Lung microvascular endothelial cell (primary cell): Measurements from ENCODE around the gene KLHDC3. TPM values are rescaled to one million over a fixed set of nuclear protein-coding genes. Genes with fewer than 3 reads are reported as not detected.
"Not testable (repeated sequence)": the region's sequence is repeated elsewhere in the genome, so short reads cannot be mapped to it uniquely, and the experiment has no call there.

Experiments
- DNase-seq, 2 donors: peaks; one replicate each; pipeline versions ENCODE4 v3.0.0 to v3.0.0-alpha.2; 2010; ENCODE audit warnings: low read depth in 2 of 2
- total RNA-seq: library from RNA; depleted of rRNA; stranded (reverse); fragments of >200 nt; gene quantifications from 2 replicates; pipeline ENCODE4 v1.2.1, GENCODE V29; 2014

Gene KLHDC3
- total RNA-seq, 1 donor from 2014 or later = 126 TPM

- peak; percentile 76 to 78 for DNase-seq
Measured at GRCh38 chr6:43021270-43022047, 7.4 kb downstream of the KLHDC3 start, which contains the start of gene RRP36. Gene RRP36, plus strand, starts transcription at chr6:43021623. Its CDS starts 32 bp downstream, at chr6:43021655.

DNA sequence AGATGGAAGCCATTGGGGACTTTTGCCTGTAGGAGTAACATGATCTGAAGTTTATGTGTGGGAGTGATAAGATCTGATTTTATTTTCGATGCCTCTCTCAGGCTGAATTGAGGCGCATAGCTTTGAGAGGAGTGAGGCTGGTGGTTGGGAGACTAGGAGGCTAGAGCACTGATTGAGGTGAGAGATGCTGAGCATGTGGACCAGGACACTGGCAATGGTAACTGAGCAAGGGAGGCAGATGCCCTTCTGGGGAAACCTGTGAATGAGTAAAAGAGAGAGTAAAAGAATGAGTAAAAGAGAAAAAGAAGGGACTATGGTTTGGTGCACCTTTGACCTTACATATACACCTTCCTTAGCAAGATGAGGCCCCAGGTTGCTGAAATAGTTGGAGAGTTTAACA, 10.4 kb downstream of the KLHDC3 start:
- DNase-seq = no peak

- no peak for DNase-seq
Measured at GRCh38 chr6:43026365-43026764, 12.3 kb downstream of the KLHDC3 start.

DNA sequence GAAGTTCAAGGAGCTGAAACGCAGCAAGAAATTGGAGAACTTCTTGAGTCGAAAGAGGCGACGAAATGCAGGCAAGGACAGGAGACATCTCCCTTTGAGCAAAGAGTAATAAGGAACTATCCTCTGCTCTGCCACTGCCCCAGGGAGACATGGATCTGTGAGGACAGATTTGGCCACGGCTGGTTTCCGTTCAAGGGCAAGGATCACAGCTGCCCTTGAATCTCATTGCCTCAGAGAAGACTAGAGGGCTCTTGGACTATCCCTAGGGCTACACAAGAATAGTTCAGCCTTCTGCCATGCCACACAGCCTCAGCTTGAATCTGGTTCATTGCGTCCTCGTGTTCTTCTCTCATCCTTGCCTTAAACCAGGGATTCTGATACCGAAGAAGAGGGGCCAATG, 15.1 kb downstream of the KLHDC3 start:
- DNase-seq = no peak

DNA sequence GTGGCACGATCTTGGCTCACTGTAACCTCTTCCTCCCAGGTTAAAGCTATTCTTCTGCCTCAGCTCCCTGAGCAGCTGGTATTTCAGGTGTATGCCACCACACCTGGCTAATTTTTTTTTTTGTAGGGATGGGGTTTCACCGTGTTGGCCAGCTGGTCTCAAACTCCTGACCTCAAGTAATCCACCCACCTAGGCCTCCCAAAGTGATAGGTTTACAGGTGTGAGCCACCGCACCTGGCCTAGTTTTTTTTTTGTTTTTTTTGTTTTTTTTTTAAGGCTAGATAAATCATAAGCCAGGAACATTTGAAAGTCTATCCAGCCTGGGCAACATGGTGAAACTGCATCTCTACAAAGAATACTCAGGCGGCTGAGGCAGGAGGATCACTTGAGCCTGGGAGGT, 18.3 kb downstream of the KLHDC3 start:
- no peak for DNase-seq

GRCh38 chr6:43033496-43034189, 19.6 kb downstream of the KLHDC3 start:
- DNase-seq = no peak

DNA sequence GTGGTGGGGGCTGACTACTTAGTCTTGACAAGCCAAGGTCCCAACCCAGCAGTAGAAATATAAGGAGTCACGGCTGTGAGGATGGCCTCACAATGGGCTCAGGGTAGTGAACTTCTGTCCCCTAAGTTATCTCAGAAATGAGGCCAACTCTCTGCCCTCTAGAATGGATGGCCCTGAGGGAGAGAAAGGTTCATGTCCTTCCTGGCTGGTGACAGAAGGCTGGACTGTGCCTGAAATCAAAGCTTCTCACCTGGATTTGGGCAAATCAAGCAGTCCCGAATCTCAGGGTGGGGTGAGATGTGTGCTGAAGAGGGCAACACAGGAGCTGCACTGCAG, 20.1 kb downstream of the KLHDC3 start:
- DNase-seq = no peak

- no peak for DNase-seq
Measured at GRCh38 chr6:43035495-43036194, 21.6 kb downstream of the KLHDC3 start.

DNA sequence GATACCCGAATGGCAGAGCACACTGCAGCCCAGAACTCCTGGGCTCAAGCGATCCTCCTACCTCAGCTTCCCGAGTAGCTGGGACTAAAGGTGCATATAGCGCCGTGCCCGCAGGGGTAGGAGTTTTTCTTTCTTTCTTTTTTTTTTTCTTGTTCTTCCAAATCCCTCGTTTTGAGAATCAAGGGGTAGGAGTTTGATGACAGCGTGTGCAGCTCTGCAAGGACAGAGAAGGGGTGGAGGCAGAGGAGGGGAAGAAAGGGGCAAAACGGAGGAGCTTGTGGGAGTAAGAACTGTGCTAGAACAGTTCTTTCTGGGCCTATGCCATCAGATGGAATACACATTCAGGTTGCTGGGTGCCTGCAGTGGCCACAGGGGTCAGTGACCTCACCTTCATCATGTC, 22.7 kb downstream of the KLHDC3 start:
- DNase-seq = no peak

GRCh38 chr6:43037197-43037596, 23.1 kb downstream of the KLHDC3 start:
- DNase-seq = no peak

GRCh38 chr6:43037706-43038105, 23.7 kb downstream of the KLHDC3 start:
- no peak for DNase-seq

GRCh38 chr6:43038727-43039126, 24.7 kb downstream of the KLHDC3 start:
- no peak for DNase-seq

GRCh38 chr6:43040542-43041257, 26.7 kb downstream of the KLHDC3 start:
- no peak for DNase-seq

DNA sequence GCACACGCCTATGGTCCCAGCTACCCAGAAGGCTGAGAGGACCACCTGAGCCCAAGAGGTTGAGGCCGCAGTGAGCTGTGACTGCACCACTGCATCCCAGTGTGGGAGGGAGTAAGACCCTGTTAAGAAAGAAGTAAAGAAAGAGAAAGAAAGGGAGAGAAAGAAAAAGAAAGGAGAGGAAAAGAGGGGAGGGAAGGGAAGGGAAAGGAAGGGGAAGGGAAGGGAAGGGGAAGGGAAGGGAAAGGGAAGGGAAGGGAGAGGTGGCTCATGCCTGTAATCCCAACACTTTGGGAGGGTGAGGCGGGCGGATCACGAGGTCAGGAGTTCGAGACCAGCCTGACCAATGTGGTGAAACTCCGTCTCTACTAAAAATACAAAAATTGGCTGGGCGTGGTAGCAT, 27.4 kb downstream of the KLHDC3 start:
- not testable (repeated sequence) for DNase-seq

GRCh38 chr6:43043310-43043709, 29.3 kb downstream of the KLHDC3 start:
- no peak for DNase-seq

GRCh38 chr6:43045371-43045930, 31.4 kb downstream of the KLHDC3 start:
- DNase-seq = no peak

DNA sequence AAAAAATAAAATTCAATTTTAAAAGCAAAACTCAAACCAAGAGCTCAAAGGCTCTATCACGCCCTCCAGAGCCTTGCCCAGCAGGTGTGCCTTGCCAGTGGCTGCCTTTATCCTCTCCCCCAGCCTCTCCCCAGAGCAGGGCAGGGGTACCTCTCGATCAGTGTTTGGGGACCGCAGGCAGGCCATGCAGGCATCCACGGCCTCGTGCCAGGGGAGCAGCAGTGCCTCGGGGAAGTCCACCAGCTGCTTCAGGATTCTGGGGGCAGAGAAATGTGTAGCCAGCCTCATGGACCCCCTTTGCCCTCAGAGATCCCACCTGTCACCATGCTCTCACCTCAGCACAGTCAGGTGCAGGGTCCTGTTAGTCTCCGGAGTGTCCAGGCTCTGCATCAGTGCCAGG, 33.9 kb downstream of the KLHDC3 start:
- no peak for DNase-seq

DNA sequence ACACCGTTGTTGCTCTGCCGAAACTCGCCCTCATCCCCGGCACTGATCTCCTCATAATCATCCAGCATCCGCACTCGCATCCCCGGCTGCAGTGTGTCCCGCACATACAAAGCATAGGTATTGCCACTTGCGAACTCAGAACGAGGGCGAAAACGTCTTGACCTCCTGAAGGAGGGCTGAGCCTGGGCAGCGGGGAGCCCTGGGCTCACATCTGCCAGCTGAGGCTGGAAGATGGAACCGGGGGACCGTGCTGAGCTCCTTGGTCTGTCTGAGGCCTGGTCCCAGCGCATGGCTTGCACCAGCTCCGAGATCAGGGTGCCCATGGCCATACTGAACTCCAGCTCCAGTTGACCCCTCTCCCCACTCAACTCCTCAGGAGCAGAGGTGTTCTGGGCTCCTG, 36.9 kb downstream of the KLHDC3 start:
- DNase-seq = no peak

DNA sequence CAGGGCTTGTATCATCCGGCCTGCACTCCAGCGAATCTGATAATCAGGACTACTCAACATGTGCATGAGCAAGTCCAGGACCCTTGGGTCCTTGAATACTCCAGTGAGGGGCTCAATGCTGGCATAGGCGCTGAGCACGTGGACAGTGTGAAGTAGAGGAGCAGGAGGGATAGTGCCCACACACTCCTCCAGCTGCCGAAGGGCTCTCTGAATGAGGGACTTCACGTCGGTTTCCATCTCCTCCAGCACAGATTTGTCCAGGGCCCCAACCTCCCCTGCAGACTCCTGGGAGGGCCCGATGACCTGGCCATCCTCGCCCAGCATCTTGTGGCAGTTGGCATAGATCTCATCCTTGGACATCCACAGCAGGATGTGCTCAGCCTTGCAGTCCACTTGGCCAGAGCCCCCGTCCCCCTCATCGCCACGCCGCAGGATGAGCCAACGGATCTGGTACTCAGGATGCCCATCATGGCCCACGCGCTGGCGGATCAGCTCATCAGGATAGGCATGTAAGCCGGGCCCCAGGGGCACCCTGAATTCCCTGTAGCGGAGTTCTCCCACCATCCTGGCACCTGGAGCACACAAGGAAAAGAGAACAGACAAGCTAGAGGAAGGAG, 38.3 kb downstream of the KLHDC3 start:
- DNase-seq = no peak

GRCh38 chr6:43052842-43053544, 38.9 kb downstream of the KLHDC3 start:
- DNase-seq = peak in 1 of 2 donors; percentile 41
